ENCODE results near the gene EID2.

EID2 gene

GRCh38 chr19:39532233-39533002 lies 7.5 kb downstream of the EID2 start, which contains the start of gene EID2B:
Gene EID2B (minus strand): TSS chr19:39532852. CDS start chr19:39532802, 50 bp downstream.
- H3K9me3 ChIP-seq (replicated peaks; ENCODE audit: low read length) = no peaks in the 10 kb centered on the region
- peak within 1 kb of the TSS; percentile 90 for H3K4me3 ChIP-seq (ENCODE audit: low read length)
- no peaks in the 10 kb centered on the region for H3K36me3 ChIP-seq (ENCODE audit: insufficient read depth, low read length)
- no peaks in the 10 kb centered on the region for H3K4me1 ChIP-seq (ENCODE audit: control insufficient read depth, insufficient read depth, low read length)
- H3K27me3 ChIP-seq (ENCODE audit: control insufficient read depth, insufficient read depth, low read length) = no peaks in the 10 kb centered on the region
- H3K9ac ChIP-seq (ENCODE audit: low read depth, low read length) = peak within 1 kb of the TSS; percentile 90
- H3K4me2 ChIP-seq (ENCODE audit: low read length) = peak within 1 kb of the TSS; percentile 99

GRCh38 chr19:39531834-39532232 lies 8.1 kb downstream of the EID2 start:
- peak overlapping the region; percentile 99 for H3K4me2 ChIP-seq (ENCODE audit: low read length)
- H3K9me3 ChIP-seq (replicated peaks; ENCODE audit: low read length) = no peaks in the 10 kb centered on the region
- no peaks in the 10 kb centered on the region for H3K27me3 ChIP-seq (ENCODE audit: control insufficient read depth, insufficient read depth, low read length)
- no peaks in the 10 kb centered on the region for H3K4me1 ChIP-seq (ENCODE audit: control insufficient read depth, insufficient read depth, low read length)
- H3K36me3 ChIP-seq (ENCODE audit: insufficient read depth, low read length) = no peaks in the 10 kb centered on the region
- peak overlapping the region; percentile 90 for H3K4me3 ChIP-seq (ENCODE audit: low read length)
- H3K9ac ChIP-seq (ENCODE audit: low read depth, low read length) = peak overlapping the region; percentile 90

- Histone ChIP-seq H3K4me2 (ENCODE audit: low read length) (no peak overlapping the region), H3K36me3 (ENCODE audit: insufficient read depth, low read length) (no peaks in the 10 kb centered on the region), H3K9me3 (replicated peaks; ENCODE audit: low read length) (no peaks in the 10 kb centered on the region), H3K4me3 (ENCODE audit: low read length) (no peak overlapping the region), H3K9ac (ENCODE audit: low read depth, low read length) (no peak overlapping the region), H3K4me1 (ENCODE audit: control insufficient read depth, insufficient read depth, low read length) (no peaks in the 10 kb centered on the region), H3K27me3 (ENCODE audit: control insufficient read depth, insufficient read depth, low read length) (no peaks in the 10 kb centered on the region)
These were observed 14.8 kb downstream of the EID2 start for GRCh38 chr19:39525205-39525604.

- no peaks in the 10 kb centered on the region for H3K27me3 ChIP-seq (ENCODE audit: control insufficient read depth, insufficient read depth, low read length)
- H3K4me1 ChIP-seq (ENCODE audit: control insufficient read depth, insufficient read depth, low read length) = no peaks in the 10 kb centered on the region
- H3K4me3 ChIP-seq (ENCODE audit: low read length) = no peak overlapping the region
- no peak overlapping the region for H3K9ac ChIP-seq (ENCODE audit: low read depth, low read length)
- H3K36me3 ChIP-seq (ENCODE audit: insufficient read depth, low read length) = no peaks in the 10 kb centered on the region
- H3K4me2 ChIP-seq (ENCODE audit: low read length) = no peak overlapping the region
- no peaks in the 10 kb centered on the region for H3K9me3 ChIP-seq (replicated peaks; ENCODE audit: low read length)
These were observed 15.5 kb downstream of the EID2 start for GRCh38 chr19:39524495-39524894.

GRCh38 chr19:39520541-39521484 lies 19.1 kb downstream of the EID2 start:
- H3K36me3 ChIP-seq (ENCODE audit: insufficient read depth, low read length) = no peaks in the 10 kb centered on the region
- H3K4me3 ChIP-seq (ENCODE audit: low read length) = no peak overlapping the region
- H3K9ac ChIP-seq (ENCODE audit: low read depth, low read length) = no peak overlapping the region
- H3K27me3 ChIP-seq (ENCODE audit: control insufficient read depth, insufficient read depth, low read length) = peaks cover 19% of the 10 kb centered on the region
- H3K4me2 ChIP-seq (ENCODE audit: low read length) = no peak overlapping the region
- no peaks in the 10 kb centered on the region for H3K9me3 ChIP-seq (replicated peaks; ENCODE audit: low read length)
- peaks cover under 1% of the 10 kb centered on the region for H3K4me1 ChIP-seq (ENCODE audit: control insufficient read depth, insufficient read depth, low read length)

- no peak overlapping the region for H3K4me2 ChIP-seq (ENCODE audit: low read length)
- H3K9ac ChIP-seq (ENCODE audit: low read depth, low read length) = no peak overlapping the region
- no peaks in the 10 kb centered on the region for H3K9me3 ChIP-seq (replicated peaks; ENCODE audit: low read length)
- no peak overlapping the region for H3K4me3 ChIP-seq (ENCODE audit: low read length)
- peaks cover 12% of the 10 kb centered on the region for H3K4me1 ChIP-seq (ENCODE audit: control insufficient read depth, insufficient read depth, low read length)
- H3K36me3 ChIP-seq (ENCODE audit: insufficient read depth, low read length) = no peaks in the 10 kb centered on the region
- peaks cover 38% of the 10 kb centered on the region for H3K27me3 ChIP-seq (ENCODE audit: control insufficient read depth, insufficient read depth, low read length)
These were observed 21.0 kb downstream of the EID2 start for GRCh38 chr19:39518975-39519374.

GRCh38 chr19:39518458-39518857 lies 21.5 kb downstream of the EID2 start:
- no peaks in the 10 kb centered on the region for H3K36me3 ChIP-seq (ENCODE audit: insufficient read depth, low read length)
- peaks cover 12% of the 10 kb centered on the region for H3K4me1 ChIP-seq (ENCODE audit: control insufficient read depth, insufficient read depth, low read length)
- H3K9me3 ChIP-seq (replicated peaks; ENCODE audit: low read length) = no peaks in the 10 kb centered on the region
- no peak overlapping the region for H3K9ac ChIP-seq (ENCODE audit: low read depth, low read length)
- no peak overlapping the region for H3K4me2 ChIP-seq (ENCODE audit: low read length)
- H3K4me3 ChIP-seq (ENCODE audit: low read length) = no peak overlapping the region
- peaks cover 43% of the 10 kb centered on the region for H3K27me3 ChIP-seq (ENCODE audit: control insufficient read depth, insufficient read depth, low read length)

GRCh38 chr19:39517432-39517831 lies 22.5 kb downstream of the EID2 start:
- Histone ChIP-seq H3K9ac (ENCODE audit: low read depth, low read length) (no peak overlapping the region), H3K4me3 (ENCODE audit: low read length) (no peak overlapping the region), H3K4me2 (ENCODE audit: low read length) (no peak overlapping the region), H3K9me3 (replicated peaks; ENCODE audit: low read length) (no peaks in the 10 kb centered on the region), H3K36me3 (ENCODE audit: insufficient read depth, low read length) (no peaks in the 10 kb centered on the region), H3K27me3 (ENCODE audit: control insufficient read depth, insufficient read depth, low read length) (peaks cover 48% of the 10 kb centered on the region), H3K4me1 (ENCODE audit: control insufficient read depth, insufficient read depth, low read length) (peaks cover 12% of the 10 kb centered on the region)

- Histone ChIP-seq H3K27me3 (ENCODE audit: control insufficient read depth, insufficient read depth, low read length) (peaks cover 48% of the 10 kb centered on the region), H3K4me1 (ENCODE audit: control insufficient read depth, insufficient read depth, low read length) (peaks cover 12% of the 10 kb centered on the region), H3K4me2 (ENCODE audit: low read length) (peak overlapping the region; percentile 56), H3K9me3 (replicated peaks; ENCODE audit: low read length) (no peaks in the 10 kb centered on the region), H3K36me3 (ENCODE audit: insufficient read depth, low read length) (no peaks in the 10 kb centered on the region), H3K4me3 (ENCODE audit: low read length) (no peak overlapping the region), H3K9ac (ENCODE audit: low read depth, low read length) (no peak overlapping the region)
These were observed 23.7 kb downstream of the EID2 start for GRCh38 chr19:39516270-39516669.

GRCh38 chr19:39515551-39516191 lies 24.3 kb downstream of the EID2 start:
- H3K9me3 ChIP-seq (replicated peaks; ENCODE audit: low read length) = no peaks in the 10 kb centered on the region

More at GRCh38 chr19:39515551-39516191, 24.3 kb downstream of the EID2 start:
- H3K4me3 ChIP-seq (ENCODE audit: low read length) = no peak overlapping the region
- no peaks in the 10 kb centered on the region for H3K36me3 ChIP-seq (ENCODE audit: insufficient read depth, low read length)
- peak overlapping the region; percentile 56 for H3K4me2 ChIP-seq (ENCODE audit: low read length)
- H3K4me1 ChIP-seq (ENCODE audit: control insufficient read depth, insufficient read depth, low read length) = peaks cover 12% of the 10 kb centered on the region
- peaks cover 48% of the 10 kb centered on the region for H3K27me3 ChIP-seq (ENCODE audit: control insufficient read depth, insufficient read depth, low read length)
- H3K9ac ChIP-seq (ENCODE audit: low read depth, low read length) = no peak overlapping the region
